Gastroesophageal sphincter (tissue), 3 donors: Measurements from ENCODE around the gene RIC3.

ENCODE experiments used
- CTCF ChIP-seq, 4 experiments: fragments of 200-600 bp in 2 of 4; fragments of 450-650 bp in 2 of 4; sonication (generic) in 1 of 4; IDR thresholded peaks; one replicate each; pipeline ENCODE4 v1.5.1; 2017 to 2019; ENCODE audit warnings: antibody characterized with exemption in 4 of 4, mild to moderate bottlenecking in 2 of 4, moderate library complexity in 2 of 4
- EP300 ChIP-seq: sonication (generic); formaldehyde crosslinking; IDR thresholded peaks from one replicate; pipeline ENCODE4 v1.6.1; 2017; ENCODE audit warnings: antibody characterized with exemption, mild to moderate bottlenecking
- POLR2A ChIP-seq, 2 donors: fragments of 450-650 bp; IDR thresholded peaks; one replicate each; pipeline ENCODE4 v1.6.1; 2017; ENCODE audit warnings: antibody characterized with exemption in 2 of 2, mild to moderate bottlenecking in 2 of 2, moderate library complexity in 1 of 2

GRCh38 chr11:8201644-8202365, 33.0 kb upstream of the RIC3 start:
- no peak for TF ChIP-seq EP300
- TF ChIP-seq POLR2A (IDR thresholded peaks at IDR 0.05): no peak
- no peak for TF ChIP-seq CTCF (IDR thresholded peaks at IDR 0.05)
